A549 treated with Hydrocortisone at 1 μM for 4 hours (cell line): ENCODE results near the gene PKD1L1. TPM values are rescaled to one million over a fixed set of nuclear protein-coding genes. Genes with fewer than 3 reads are reported as not detected.

Experiments used
- total RNA-seq: library from RNA; stranded (reverse); fragments of 200-300 nt; extraction: Qiagen RNA extraction; gene quantifications from 5 replicates; pipeline ENCODE4 v1.2.3, GENCODE V29; 2022

The PKD1L1 gene
- total RNA-seq = 0.08 to 0.30 TPM (median 0.14 TPM) in 5 replicates

GRCh38 chr7:47948141-47948790 lies at the start of gene PKD1L1:
Gene PKD1L1 (minus strand): TSS chr7:47948466. CDS start chr7:47948440, 26 bp downstream.

GRCh38 chr7:47979145-47979831 lies 31.0 kb upstream of the PKD1L1 start, which contains the start of gene HUS1:
Gene HUS1 (minus strand): TSS chr7:47979615. CDS start chr7:47979519, 96 bp downstream.

Other genes starting within 250 kb of the PKD1L1 start
- 13.3 to 20.5 TPM (median 17.7 TPM) in 5 replicates for gene HUS1, start 31.1 kb upstream of the PKD1L1 start, total RNA-seq
- 0.09 to 0.32 TPM in 2 of 5 replicates, not detected in the others for gene SUN3, start 80.6 kb upstream of the PKD1L1 start, total RNA-seq
- gene C7orf57, start 87.1 kb upstream of the PKD1L1 start, total RNA-seq = 0.12 to 0.31 TPM (median 0.26 TPM) in 5 replicates
- 61.2 to 93.6 TPM (median 76.2 TPM) in 5 replicates for gene UPP1, start 140.8 kb upstream of the PKD1L1 start, total RNA-seq
- gene ABCA13, start 223.0 kb upstream of the PKD1L1 start, total RNA-seq = 0.06 to 0.14 TPM (median 0.06 TPM) in 5 replicates